Mesenchymal stem cell (in vitro differentiated cells and primary cell): Measurements from ENCODE around the gene ATF2.

ENCODE experiments used
- DNase-seq: peaks from one replicate; pipeline ENCODE4 v3.0.0-alpha.2; 2013
- H2AFZ ChIP-seq: one replicate; pipeline ENCODE4 v1.6.1; 2013; ENCODE audit warnings: low read depth, mild to moderate bottlenecking, control low read depth, inconsistent platforms, low read length, moderate library complexity
- H2AK5ac ChIP-seq: 2 replicates; pipeline ENCODE4 v1.6.1; 2013; ENCODE audit warnings: low read length, moderate library complexity, mild to moderate bottlenecking, inconsistent platforms; ENCODE audit not compliant: severe bottlenecking
- H2BK120ac ChIP-seq: one replicate; pipeline ENCODE4 v1.6.1; 2013; ENCODE audit warnings: low read depth, mild to moderate bottlenecking, inconsistent platforms, low read length, moderate library complexity
- H2BK12ac ChIP-seq, 2 experiments: one replicate each; pipeline ENCODE4 v1.6.1; 2013; ENCODE audit warnings: inconsistent platforms in 2 of 2, low read length in 2 of 2, mild to moderate bottlenecking in 2 of 2, moderate library complexity in 2 of 2, control low read depth in 1 of 2
- H2BK15ac ChIP-seq: one replicate; pipeline ENCODE4 v1.6.1; 2013; ENCODE audit warnings: mild to moderate bottlenecking, low read depth, inconsistent platforms; ENCODE audit not compliant: poor library complexity, severe bottlenecking
- H2BK5ac ChIP-seq: 2 replicates; pipeline ENCODE4 v1.6.1; 2013; ENCODE audit warnings: low read depth, mild to moderate bottlenecking, low read length, control low read depth, inconsistent platforms; ENCODE audit not compliant: poor library complexity, severe bottlenecking
- H3K14ac ChIP-seq, 2 experiments: one replicate each; pipeline ENCODE4 v1.6.1; 2013; ENCODE audit warnings: inconsistent platforms in 2 of 2, low read length in 2 of 2, control low read depth in 1 of 2, mild to moderate bottlenecking in 1 of 2, moderate library complexity in 1 of 2
- H3K18ac ChIP-seq, 2 experiments: one replicate each; pipeline ENCODE4 v1.6.1; 2013; ENCODE audit warnings: inconsistent platforms in 2 of 2, low read length in 2 of 2, control low read depth in 1 of 2, low read depth in 1 of 2, mild to moderate bottlenecking in 1 of 2
- H3K23ac ChIP-seq, 2 experiments: one replicate each; pipeline ENCODE4 v1.6.1; 2013; ENCODE audit warnings: inconsistent platforms in 2 of 2, low read length in 2 of 2, mild to moderate bottlenecking in 2 of 2, moderate library complexity in 2 of 2, control low read depth in 1 of 2
- H3K27ac ChIP-seq: 2 replicates; pipeline ENCODE4 v1.5.1; 2013; ENCODE audit warnings: mild to moderate bottlenecking, moderate library complexity, low read length, control low read depth, inconsistent platforms; ENCODE audit not compliant: poor library complexity, severe bottlenecking
- H3K27me3 ChIP-seq, 2 experiments: 2 replicates each; pipeline versions ENCODE4 v1.6.1 to v1.7.0; 2013; ENCODE audit warnings: low read length in 2 of 2, mild to moderate bottlenecking in 2 of 2, moderate library complexity in 2 of 2, control low read depth in 1 of 2, inconsistent platforms in 1 of 2; ENCODE audit not compliant: control insufficient read depth in 1 of 2, insufficient read depth in 1 of 2
- H3K36me3 ChIP-seq, 2 experiments: 2 replicates each; pipeline versions ENCODE4 v1.6.1 to v1.7.0; 2013; ENCODE audit warnings: low read length in 2 of 2, control low read depth in 1 of 2, inconsistent platforms in 1 of 2, low read depth in 1 of 2, mild to moderate bottlenecking in 1 of 2; ENCODE audit not compliant: insufficient read depth in 2 of 2, control insufficient read depth in 1 of 2
- H3K4ac ChIP-seq, 2 experiments: one replicate each; pipeline ENCODE4 v1.6.1; 2013; ENCODE audit warnings: inconsistent platforms in 2 of 2, low read length in 2 of 2, mild to moderate bottlenecking in 2 of 2, moderate library complexity in 2 of 2, control low read depth in 1 of 2, low read depth in 1 of 2
- H3K4me1 ChIP-seq: 2 replicates; pipeline ENCODE4 v1.6.1; 2013; ENCODE audit warnings: low read depth, low read length, control low read depth; ENCODE audit not compliant: control insufficient read depth, insufficient read depth
- H3K4me2 ChIP-seq: 2 replicates; pipeline ENCODE4 v1.6.1; 2013; ENCODE audit warnings: low read length, mild to moderate bottlenecking, inconsistent platforms; ENCODE audit not compliant: poor library complexity, severe bottlenecking
- H3K4me3 ChIP-seq, 2 experiments: 2 replicates each; pipeline versions ENCODE4 v1.5.1 to v1.7.0; 2013; ENCODE audit warnings: low read length in 2 of 2, mild to moderate bottlenecking in 2 of 2, control low read depth in 1 of 2, low read depth in 1 of 2; ENCODE audit not compliant: insufficient read depth in 1 of 2
- H3K79me1 ChIP-seq: replicated peaks from 2 replicates; pipeline ENCODE4 v1.6.1; 2013; ENCODE audit warnings: mild to moderate bottlenecking, control low read depth, low read length, inconsistent platforms; ENCODE audit not compliant: poor library complexity, severe bottlenecking
- H3K9ac ChIP-seq: 2 replicates; pipeline ENCODE4 v1.7.0; 2013; ENCODE audit warnings: mild to moderate bottlenecking, low read length, moderate library complexity
- H3K9me3 ChIP-seq: 2 replicates; pipeline ENCODE4 v1.7.0; 2013; ENCODE audit warnings: mild to moderate bottlenecking, low read length; ENCODE audit not compliant: control insufficient read depth
- H4K8ac ChIP-seq: one replicate; pipeline ENCODE4 v1.6.1; 2013; ENCODE audit warnings: inconsistent platforms, mild to moderate bottlenecking, low read length, moderate library complexity
- H4K91ac ChIP-seq: one replicate; pipeline ENCODE4 v1.6.1; 2013; ENCODE audit warnings: mild to moderate bottlenecking, low read length, inconsistent platforms
- WGBS: methylation state at CpG from one replicate; pipeline ENCODE4 v1.1.7; 2013; ENCODE audit warnings: mixed read lengths; 5-methylcytosine and 5-hydroxymethylcytosine counted together

ATF2 gene

GRCh38 chr2:175187378-175187777 is 19.4 kb upstream of the ATF2 start:
- Histone ChIP-seq H4K8ac (no peak overlapping the region), H2BK120ac (no peak overlapping the region), H3K9ac (no peak overlapping the region), H4K91ac (no peak overlapping the region), H3K4ac (no peak overlapping the region), H3K4me1 (no peaks in the 10 kb centered on the region), H3K23ac (no peak overlapping the region), H2AK5ac (no peak overlapping the region), H3K79me1 (no peaks in the 10 kb centered on the region), H2AFZ (no peak overlapping the region), H2BK12ac (no peak overlapping the region), H3K36me3 (no peaks in the 10 kb centered on the region), H3K4me3 (no peak overlapping the region), H3K14ac (no peak overlapping the region), H2BK5ac (no peak overlapping the region), H3K4me2 (no peak overlapping the region), H3K9me3 (no peaks in the 10 kb centered on the region), H3K27me3 (no peaks in the 10 kb centered on the region), H3K18ac (no peak overlapping the region), H3K27ac (no peak overlapping the region), H2BK15ac (no peak overlapping the region)
- WGBS: 100% methylated on average over 1 of the region's 1 CpG
- peak; percentile 30 for DNase-seq

GRCh38 chr2:175183674-175184073 is 15.7 kb upstream of the ATF2 start:
- no peak overlapping the region for H3K27ac ChIP-seq

GRCh38 chr2:175181877-175182308 is 13.9 kb upstream of the ATF2 start:
- 72% methylated on average over 4 of the region's 5 CpGs for WGBS
- H4K8ac ChIP-seq: peak overlapping the region; percentile 93
- H2AFZ ChIP-seq: peak overlapping the region; percentile 33
- H3K4ac ChIP-seq: peak overlapping the region in 1 of 2 experiments; percentile 34
- no peak overlapping the region for H2BK15ac ChIP-seq
- H3K4me1 ChIP-seq: peaks cover 3% of the 10 kb centered on the region
- H3K23ac ChIP-seq: no peak overlapping the region
- H2AK5ac ChIP-seq: no peak overlapping the region
- H2BK5ac ChIP-seq: no peak overlapping the region
- no peak for DNase-seq
- H3K9me3 ChIP-seq: no peaks in the 10 kb centered on the region
- peaks cover 2% of the 10 kb centered on the region for H3K79me1 ChIP-seq
- H3K4me3 ChIP-seq: peak overlapping the region in 1 of 2 experiments; percentile 94
- H3K27ac ChIP-seq: peak overlapping the region; percentile 50
- H4K91ac ChIP-seq: peak overlapping the region; percentile 32
- no peak overlapping the region for H2BK12ac ChIP-seq
- H3K36me3 ChIP-seq: peaks cover 7 to 31% of the 10 kb centered on the region in 2 experiments
- peak overlapping the region; percentile 38 for H3K4me2 ChIP-seq
- no peaks in the 10 kb centered on the region for H3K27me3 ChIP-seq
- H3K9ac ChIP-seq: peak overlapping the region; percentile 92
- H2BK120ac ChIP-seq: no peak overlapping the region
- H3K18ac ChIP-seq: peak overlapping the region in 1 of 2 experiments; percentile 63
- H3K14ac ChIP-seq: no peak overlapping the region

More at GRCh38 chr2:175183674-175184073, 15.7 kb upstream of the ATF2 start:
- no peaks in the 10 kb centered on the region for H3K9me3 ChIP-seq
- peaks cover 2% of the 10 kb centered on the region for H3K79me1 ChIP-seq
- no peak overlapping the region for H2BK5ac ChIP-seq
- H2AFZ ChIP-seq: no peak overlapping the region
- no peak overlapping the region for H3K14ac ChIP-seq
- WGBS: 75% methylated on average over 1 of the region's 2 CpGs
- no peak overlapping the region for H3K4me3 ChIP-seq
- H3K36me3 ChIP-seq: peaks cover 7 to 13% of the 10 kb centered on the region in 2 experiments
- H4K91ac ChIP-seq: no peak overlapping the region
- no peak for DNase-seq
- H2AK5ac ChIP-seq: no peak overlapping the region
- no peak overlapping the region for H2BK120ac ChIP-seq
- no peak overlapping the region for H2BK12ac ChIP-seq
- H3K18ac ChIP-seq: no peak overlapping the region
- no peaks in the 10 kb centered on the region for H3K27me3 ChIP-seq
- H3K4me1 ChIP-seq: peaks cover 3% of the 10 kb centered on the region
- no peak overlapping the region for H4K8ac ChIP-seq
- no peak overlapping the region for H2BK15ac ChIP-seq
- H3K4me2 ChIP-seq: no peak overlapping the region
- H3K9ac ChIP-seq: no peak overlapping the region
- no peak overlapping the region for H3K23ac ChIP-seq
- no peak overlapping the region for H3K4ac ChIP-seq

DNA sequence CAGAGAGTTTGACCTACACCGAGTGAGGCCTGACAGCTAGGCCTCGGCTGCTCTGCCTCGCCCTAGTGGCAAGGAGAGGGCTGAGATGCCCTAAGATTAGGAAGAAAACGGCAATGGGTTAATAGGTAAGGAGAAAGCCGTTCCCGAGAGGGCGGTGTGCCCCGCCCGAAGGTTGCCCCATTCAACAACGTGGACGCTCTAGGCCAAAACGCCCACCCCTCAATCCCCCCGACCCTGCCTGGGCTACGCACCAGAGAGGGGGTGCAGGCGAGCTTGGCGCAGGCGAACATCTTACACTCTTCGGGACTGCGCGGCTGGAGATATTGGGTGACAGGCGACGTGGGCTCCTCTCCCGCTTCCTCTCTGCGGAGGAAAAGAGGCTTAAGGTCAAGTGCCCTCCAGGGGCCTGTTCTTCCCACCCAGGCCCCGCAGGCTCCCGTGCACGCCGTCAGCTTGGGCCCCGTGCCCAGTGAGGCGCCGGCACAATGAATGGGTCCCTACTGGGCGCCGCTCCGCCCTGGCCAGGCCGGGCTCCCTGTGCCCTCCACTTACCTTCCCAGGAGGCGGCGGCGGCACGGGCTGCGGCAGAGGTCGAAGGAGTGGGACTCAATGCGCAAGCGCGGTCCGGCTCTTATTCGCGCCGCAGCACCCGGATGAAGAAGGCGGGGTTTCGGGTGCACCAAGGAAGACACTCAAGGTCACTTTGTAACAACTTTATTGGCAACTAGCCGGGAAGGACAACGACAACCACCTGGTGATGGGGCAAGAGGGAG is 13.3 kb upstream of the ATF2 start, which contains the start of gene ATP5MC3:
Gene ATP5MC3, minus strand, starts transcription at position 607 of the 773 bp plus-strand sequence. Its CDS starts 317 bp downstream, at position 290.
- Histone ChIP-seq H3K36me3 (peaks cover 7 to 37% of the 10 kb centered on the region in 2 experiments), H2BK15ac (peak within 1 kb of the TSS; percentile 90), H3K79me1 (peaks cover 2% of the 10 kb centered on the region), H3K4me3 (peak within 1 kb of the TSS; percentile 92 to 94), H2BK5ac (no peak within 1 kb of the TSS), H3K27ac (peak within 1 kb of the TSS; percentile 72), H3K23ac (peak within 1 kb of the TSS in 1 of 2 experiments; percentile 81), H3K4me1 (peaks cover 3% of the 10 kb centered on the region), H2BK12ac (peak within 1 kb of the TSS in 1 of 2 experiments; percentile 54), H3K14ac (peak within 1 kb of the TSS in 1 of 2 experiments; percentile 99), H3K4me2 (peak within 1 kb of the TSS; percentile 38), H4K8ac (peak within 1 kb of the TSS; percentile 93), H3K27me3 (no peaks in the 10 kb centered on the region), H2AFZ (peak within 1 kb of the TSS; percentile 83), H3K4ac (peak within 1 kb of the TSS; percentile 20 to 94), H3K9me3 (no peaks in the 10 kb centered on the region), H2BK120ac (peak within 1 kb of the TSS; percentile 54), H3K9ac (peak within 1 kb of the TSS; percentile 92), H3K18ac (peak within 1 kb of the TSS; percentile 85 to 98), H4K91ac (peak within 1 kb of the TSS; percentile 96), H2AK5ac (peak within 1 kb of the TSS; percentile 11)
- DNase-seq: peak; percentile 94
- WGBS: 0% methylated on average over 47 of the region's 53 CpGs
